ENCODE measurements around the gene RGL2. TPM values are rescaled to one million over a fixed set of nuclear protein-coding genes. Genes with fewer than 3 reads are reported as not detected.

RGL2 gene
- total and polyA plus RNA-seq, 10 of the 15 experiments (the other 5 are each of a cell fraction or from before 2014, with no cell fraction given) = 0.84 to 21.2 (median 6.8) TPM

DNA sequence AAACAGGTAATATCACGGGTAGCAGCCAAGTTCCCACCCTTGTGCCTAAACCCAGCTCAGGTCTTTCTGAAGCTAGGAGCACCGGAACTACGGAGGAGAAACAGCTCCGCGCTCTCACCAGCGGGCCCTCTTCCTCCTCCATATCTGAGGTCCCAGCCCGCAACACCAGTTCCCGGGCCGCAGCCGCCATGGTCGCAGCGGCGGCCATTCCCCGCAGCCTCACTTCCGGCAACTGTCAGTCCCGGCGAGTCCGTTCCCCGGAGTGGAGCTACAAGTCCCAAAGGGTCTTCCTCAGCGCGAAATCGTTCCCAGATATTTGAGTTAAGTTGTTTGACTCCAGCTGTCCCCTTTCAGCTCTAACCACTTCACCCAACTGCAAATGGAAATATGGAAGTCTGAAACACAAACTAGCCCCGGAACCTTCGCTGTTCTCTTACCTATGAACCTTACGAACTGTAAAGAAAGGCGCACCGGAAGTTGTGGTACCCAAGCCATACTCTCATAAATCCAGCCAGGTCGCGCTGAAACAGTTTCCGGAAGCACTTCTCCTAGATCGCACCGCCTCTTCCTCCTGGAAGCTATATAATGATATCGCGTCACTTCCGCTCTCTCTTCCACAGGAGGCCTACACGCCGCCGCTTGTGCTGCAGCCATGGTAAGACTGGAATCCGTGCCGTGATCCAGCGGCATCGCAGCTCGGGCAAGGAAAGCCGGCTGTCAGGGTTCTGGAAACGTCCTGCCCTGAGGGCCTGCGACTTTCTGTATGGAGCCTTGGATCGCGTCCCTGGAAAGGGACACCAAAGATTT is 27.1 kb downstream of the RGL2 start, which contains the start of the genes RPS18 and VPS52 (continued):
- TF ChIP-seq MTA3 (IDR thresholded peaks at IDR 0.05; ENCODE audit: borderline replicate concordance, low read length) = no peak
- peak; percentile 88 for TF ChIP-seq ATF7 (IDR thresholded peaks at IDR 0.05; ENCODE audit: low read depth)
- peak; percentile 55; the same call in 1 of the 2 replicates for TF ChIP-seq TCF7 (IDR thresholded peaks at IDR 0.05; ENCODE audit: borderline replicate concordance)
- no peak for TF ChIP-seq RAD21 (IDR thresholded peaks at IDR 0.05; ENCODE audit: insufficient read depth, low read depth, low read length)
- TF ChIP-seq, protein P1, sequence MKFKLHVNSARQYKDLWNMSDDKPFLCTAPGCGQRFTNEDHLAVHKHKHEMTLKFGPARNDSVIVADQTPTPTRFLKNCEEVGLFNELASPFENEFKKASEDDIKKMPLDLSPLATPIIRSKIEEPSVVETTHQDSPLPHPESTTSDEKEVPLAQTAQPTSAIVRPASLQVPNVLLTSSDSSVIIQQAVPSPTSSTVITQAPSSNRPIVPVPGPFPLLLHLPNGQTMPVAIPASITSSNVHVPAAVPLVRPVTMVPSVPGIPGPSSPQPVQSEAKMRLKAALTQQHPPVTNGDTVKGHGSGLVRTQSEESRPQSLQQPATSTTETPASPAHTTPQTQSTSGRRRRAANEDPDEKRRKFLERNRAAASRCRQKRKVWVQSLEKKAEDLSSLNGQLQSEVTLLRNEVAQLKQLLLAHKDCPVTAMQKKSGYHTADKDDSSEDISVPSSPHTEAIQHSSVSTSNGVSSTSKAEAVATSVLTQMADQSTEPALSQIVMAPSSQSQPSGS (IDR thresholded peaks at IDR 0.05; ENCODE audit: low read length) = no peak
- no peak for TF ChIP-seq KDM1A (IDR thresholded peaks at IDR 0.05; ENCODE audit: borderline replicate concordance)
- TF ChIP-seq MEF2A (IDR thresholded peaks at IDR 0.05; ENCODE audit: insufficient read depth, low read depth, low read length) = 0 out of 2 replicates have a peak, but pooled peaks have one; percentile 30
- TF ChIP-seq REST (IDR thresholded peaks at IDR 0.05; ENCODE audit: low read depth, low read length) = peak; percentile 35; the same call in 1 of the 2 replicates
- no peak for TF ChIP-seq NFXL1 (IDR thresholded peaks at IDR 0.05; ENCODE audit: borderline replicate concordance)
- no peak for TF ChIP-seq PAX5 (IDR thresholded peaks at IDR 0.05; ENCODE audit: borderline replicate concordance, low read depth, low read length)
- peak; percentile 90 for TF ChIP-seq PAX8 (IDR thresholded peaks at IDR 0.05)
- peak; percentile 98 for TF ChIP-seq TAF1 (IDR thresholded peaks at IDR 0.05; ENCODE audit: borderline replicate concordance, low read depth, low read length)
- peak; percentile 66 for TF ChIP-seq SPI1 (IDR thresholded peaks at IDR 0.05; ENCODE audit: borderline replicate concordance, insufficient read depth, low read depth, low read length)
- no peak for TF ChIP-seq RUNX3 (IDR thresholded peaks at IDR 0.05; ENCODE audit: low read length)
- no peak for TF ChIP-seq MYB (IDR thresholded peaks at IDR 0.05; ENCODE audit: borderline replicate concordance, low read depth, low read length)
- TF ChIP-seq, protein P2, sequence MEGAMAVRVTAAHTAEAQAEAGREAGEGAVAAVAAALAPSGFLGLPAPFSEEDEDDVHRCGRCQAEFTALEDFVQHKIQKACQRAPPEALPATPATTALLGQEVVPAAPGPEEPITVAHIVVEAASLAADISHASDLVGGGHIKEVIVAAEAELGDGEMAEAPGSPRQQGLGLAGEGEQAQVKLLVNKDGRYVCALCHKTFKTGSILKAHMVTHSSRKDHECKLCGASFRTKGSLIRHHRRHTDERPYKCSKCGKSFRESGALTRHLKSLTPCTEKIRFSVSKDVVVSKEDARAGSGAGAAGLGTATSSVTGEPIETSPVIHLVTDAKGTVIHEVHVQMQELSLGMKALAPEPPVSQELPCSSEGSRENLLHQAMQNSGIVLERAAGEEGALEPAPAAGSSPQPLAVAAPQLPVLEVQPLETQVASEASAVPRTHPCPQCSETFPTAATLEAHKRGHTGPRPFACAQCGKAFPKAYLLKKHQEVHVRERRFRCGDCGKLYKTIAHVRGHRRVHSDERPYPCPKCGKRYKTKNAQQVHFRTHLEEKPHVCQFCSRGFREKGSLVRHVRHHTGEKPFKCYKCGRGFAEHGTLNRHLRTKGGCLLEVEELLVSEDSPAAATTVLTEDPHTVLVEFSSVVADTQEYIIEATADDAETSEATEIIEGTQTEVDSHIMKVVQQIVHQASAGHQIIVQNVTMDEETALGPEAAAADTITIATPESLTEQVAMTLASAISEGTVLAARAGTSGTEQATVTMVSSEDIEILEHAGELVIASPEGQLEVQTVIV (IDR thresholded peaks at IDR 0.05; ENCODE audit: borderline replicate concordance, partially characterized antibody) = peak; percentile 80
- peak; percentile 93 for TF ChIP-seq CBFB (IDR thresholded peaks at IDR 0.05; ENCODE audit: low read depth)
- peak; percentile 57 for TF ChIP-seq SIX5 (IDR thresholded peaks at IDR 0.05; ENCODE audit: low read depth, low read length, severe bottlenecking)
- TF ChIP-seq, protein P3, sequence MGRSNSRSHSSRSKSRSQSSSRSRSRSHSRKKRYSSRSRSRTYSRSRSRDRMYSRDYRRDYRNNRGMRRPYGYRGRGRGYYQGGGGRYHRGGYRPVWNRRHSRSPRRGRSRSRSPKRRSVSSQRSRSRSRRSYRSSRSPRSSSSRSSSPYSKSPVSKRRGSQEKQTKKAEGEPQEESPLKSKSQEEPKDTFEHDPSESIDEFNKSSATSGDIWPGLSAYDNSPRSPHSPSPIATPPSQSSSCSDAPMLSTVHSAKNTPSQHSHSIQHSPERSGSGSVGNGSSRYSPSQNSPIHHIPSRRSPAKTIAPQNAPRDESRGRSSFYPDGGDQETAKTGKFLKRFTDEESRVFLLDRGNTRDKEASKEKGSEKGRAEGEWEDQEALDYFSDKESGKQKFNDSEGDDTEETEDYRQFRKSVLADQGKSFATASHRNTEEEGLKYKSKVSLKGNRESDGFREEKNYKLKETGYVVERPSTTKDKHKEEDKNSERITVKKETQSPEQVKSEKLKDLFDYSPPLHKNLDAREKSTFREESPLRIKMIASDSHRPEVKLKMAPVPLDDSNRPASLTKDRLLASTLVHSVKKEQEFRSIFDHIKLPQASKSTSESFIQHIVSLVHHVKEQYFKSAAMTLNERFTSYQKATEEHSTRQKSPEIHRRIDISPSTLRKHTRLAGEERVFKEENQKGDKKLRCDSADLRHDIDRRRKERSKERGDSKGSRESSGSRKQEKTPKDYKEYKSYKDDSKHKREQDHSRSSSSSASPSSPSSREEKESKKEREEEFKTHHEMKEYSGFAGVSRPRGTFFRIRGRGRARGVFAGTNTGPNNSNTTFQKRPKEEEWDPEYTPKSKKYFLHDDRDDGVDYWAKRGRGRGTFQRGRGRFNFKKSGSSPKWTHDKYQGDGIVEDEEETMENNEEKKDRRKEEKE (IDR thresholded peaks at IDR 0.05) = no peak
- TF ChIP-seq NRF1 (conservative IDR thresholded peaks at IDR 0.05; ENCODE audit: low read depth, low read length) = no peak
